ENCODE measurements around the gene TFAP2C.

DNA sequence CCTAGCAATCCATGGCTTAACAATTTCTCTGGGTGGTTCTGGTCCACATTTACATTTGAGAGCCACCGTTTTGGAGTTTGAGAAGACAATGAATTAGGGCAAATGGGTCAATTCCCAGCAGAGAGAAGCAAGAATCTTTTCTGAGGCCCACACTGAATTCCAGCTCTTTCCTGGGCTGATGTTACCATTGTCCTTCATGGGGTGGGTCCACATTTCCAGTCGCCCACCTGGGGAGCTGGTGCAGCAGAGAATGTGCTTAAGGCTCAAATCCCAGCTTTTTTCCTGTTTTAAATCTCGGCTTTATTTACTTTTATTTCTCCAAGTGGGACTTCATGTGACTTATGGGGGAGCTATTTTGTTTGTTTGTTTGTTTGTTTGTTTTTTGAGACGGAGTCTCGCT is 44.2 kb upstream of the TFAP2C start:
- TF ChIP-seq, protein P1, sequence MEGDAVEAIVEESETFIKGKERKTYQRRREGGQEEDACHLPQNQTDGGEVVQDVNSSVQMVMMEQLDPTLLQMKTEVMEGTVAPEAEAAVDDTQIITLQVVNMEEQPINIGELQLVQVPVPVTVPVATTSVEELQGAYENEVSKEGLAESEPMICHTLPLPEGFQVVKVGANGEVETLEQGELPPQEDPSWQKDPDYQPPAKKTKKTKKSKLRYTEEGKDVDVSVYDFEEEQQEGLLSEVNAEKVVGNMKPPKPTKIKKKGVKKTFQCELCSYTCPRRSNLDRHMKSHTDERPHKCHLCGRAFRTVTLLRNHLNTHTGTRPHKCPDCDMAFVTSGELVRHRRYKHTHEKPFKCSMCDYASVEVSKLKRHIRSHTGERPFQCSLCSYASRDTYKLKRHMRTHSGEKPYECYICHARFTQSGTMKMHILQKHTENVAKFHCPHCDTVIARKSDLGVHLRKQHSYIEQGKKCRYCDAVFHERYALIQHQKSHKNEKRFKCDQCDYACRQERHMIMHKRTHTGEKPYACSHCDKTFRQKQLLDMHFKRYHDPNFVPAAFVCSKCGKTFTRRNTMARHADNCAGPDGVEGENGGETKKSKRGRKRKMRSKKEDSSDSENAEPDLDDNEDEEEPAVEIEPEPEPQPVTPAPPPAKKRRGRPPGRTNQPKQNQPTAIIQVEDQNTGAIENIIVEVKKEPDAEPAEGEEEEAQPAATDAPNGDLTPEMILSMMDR (IDR thresholded peaks at IDR 0.05; ENCODE audit: insufficient read depth, low read length): no peak
- TF ChIP-seq, protein P2, sequence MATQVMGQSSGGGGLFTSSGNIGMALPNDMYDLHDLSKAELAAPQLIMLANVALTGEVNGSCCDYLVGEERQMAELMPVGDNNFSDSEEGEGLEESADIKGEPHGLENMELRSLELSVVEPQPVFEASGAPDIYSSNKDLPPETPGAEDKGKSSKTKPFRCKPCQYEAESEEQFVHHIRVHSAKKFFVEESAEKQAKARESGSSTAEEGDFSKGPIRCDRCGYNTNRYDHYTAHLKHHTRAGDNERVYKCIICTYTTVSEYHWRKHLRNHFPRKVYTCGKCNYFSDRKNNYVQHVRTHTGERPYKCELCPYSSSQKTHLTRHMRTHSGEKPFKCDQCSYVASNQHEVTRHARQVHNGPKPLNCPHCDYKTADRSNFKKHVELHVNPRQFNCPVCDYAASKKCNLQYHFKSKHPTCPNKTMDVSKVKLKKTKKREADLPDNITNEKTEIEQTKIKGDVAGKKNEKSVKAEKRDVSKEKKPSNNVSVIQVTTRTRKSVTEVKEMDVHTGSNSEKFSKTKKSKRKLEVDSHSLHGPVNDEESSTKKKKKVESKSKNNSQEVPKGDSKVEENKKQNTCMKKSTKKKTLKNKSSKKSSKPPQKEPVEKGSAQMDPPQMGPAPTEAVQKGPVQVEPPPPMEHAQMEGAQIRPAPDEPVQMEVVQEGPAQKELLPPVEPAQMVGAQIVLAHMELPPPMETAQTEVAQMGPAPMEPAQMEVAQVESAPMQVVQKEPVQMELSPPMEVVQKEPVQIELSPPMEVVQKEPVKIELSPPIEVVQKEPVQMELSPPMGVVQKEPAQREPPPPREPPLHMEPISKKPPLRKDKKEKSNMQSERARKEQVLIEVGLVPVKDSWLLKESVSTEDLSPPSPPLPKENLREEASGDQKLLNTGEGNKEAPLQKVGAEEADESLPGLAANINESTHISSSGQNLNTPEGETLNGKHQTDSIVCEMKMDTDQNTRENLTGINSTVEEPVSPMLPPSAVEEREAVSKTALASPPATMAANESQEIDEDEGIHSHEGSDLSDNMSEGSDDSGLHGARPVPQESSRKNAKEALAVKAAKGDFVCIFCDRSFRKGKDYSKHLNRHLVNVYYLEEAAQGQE (IDR thresholded peaks at IDR 0.05; ENCODE audit: insufficient replicate concordance, low read depth): no peak
